Endothelial cell of umbilical vein (primary cell): ENCODE results near the gene LAMC3. TPM values are rescaled to one million over a fixed set of nuclear protein-coding genes. Genes with fewer than 3 reads are reported as not detected.

Source experiments
- BruUV-seq: library from RNA; stranded (reverse); fragments of 400-500 nt; replicated peaks from 2 replicates; lab custom pipeline; 2021; lab: Mats Ljungman, UMichigan
- CTCF ChIA-PET: fragments of 300-600, 350-600 bp; sonication (Branson Sonifier 250); formaldehyde crosslinking; loops from one replicate; lab custom pipeline; 2021; ENCODE audit warnings: antibody characterized with exemption, inconsistent platforms; lab: Charles Lee
- POLR2A ChIA-PET: fragments of 300-600, 350-600 bp; sonication (Branson Sonifier 250); formaldehyde crosslinking; loops from one replicate; lab custom pipeline; 2021; ENCODE audit warnings: antibody characterized with exemption, inconsistent platforms; lab: Charles Lee
- DNase-seq: peaks from one replicate; pipeline ENCODE4 v3.0.0-alpha.2; 2011; ENCODE audit warnings: low read depth, low spot score
- FAIRE-seq: peaks from 2 replicates; lab custom pipeline; 2011; peaks lifted over from hg19 to GRCh38; lab: Jason Lieb, UNC
- H2AFZ ChIP-seq: 2 replicates; pipeline ENCODE4 v1.6.0; 2012; ENCODE audit warnings: low read depth, low read length, control low read depth, inconsistent platforms
- H3K27ac ChIP-seq: 2 replicates; pipeline ENCODE4 v1.5.1; 2011; ENCODE audit warnings: low read depth, mild to moderate bottlenecking, control low read depth, low read length, moderate library complexity; ENCODE audit not compliant: insufficient read depth
- H3K27me3 ChIP-seq, 2 experiments: 2 replicates each; pipeline versions ENCODE4 v1.6.0 to v1.6.1; 2011; ENCODE audit warnings: low read length in 2 of 2, mixed read lengths in 1 of 2; ENCODE audit not compliant: control insufficient read depth in 2 of 2, insufficient read depth in 2 of 2
- H3K36me3 ChIP-seq, 2 experiments: 2 replicates in 1 of 2; 3 replicates in 1 of 2; pipeline ENCODE4 v1.5.1; 2011; ENCODE audit warnings: low read length in 2 of 2, mild to moderate bottlenecking in 1 of 2, moderate library complexity in 1 of 2; ENCODE audit not compliant: control insufficient read depth in 2 of 2, insufficient read depth in 2 of 2; ENCODE audit errors: extremely low read depth in 1 of 2
- H3K4me1 ChIP-seq: 3 replicates; pipeline ENCODE4 v1.5.1; 2011; ENCODE audit warnings: mild to moderate bottlenecking, low read length; ENCODE audit not compliant: control insufficient read depth, insufficient read depth; ENCODE audit errors: extremely low read depth
- H3K4me2 ChIP-seq: 2 replicates; pipeline ENCODE4 v1.6.1; 2011; ENCODE audit warnings: low read length, control low read depth, mixed read lengths; ENCODE audit not compliant: insufficient read depth
- H3K4me3 ChIP-seq, 3 experiments: fragments of 200-600 bp in 1 of 3; sonication (generic), shearing (Covaris generic) in 1 of 3; replicated peaks in 1 of 3; 2 replicates each; pipeline ENCODE4 v1.5.1; 2011 to 2016; ENCODE audit warnings: control low read depth in 3 of 3, low read length in 3 of 3, mild to moderate bottlenecking in 2 of 3, inconsistent platforms in 1 of 3, low read depth in 1 of 3, moderate library complexity in 1 of 3; ENCODE audit not compliant: insufficient read depth in 1 of 3
- H3K79me2 ChIP-seq: 2 replicates; pipeline ENCODE4 v1.6.0; 2012; ENCODE audit warnings: low read length, inconsistent platforms; ENCODE audit not compliant: control insufficient read depth, insufficient read depth
- H3K9ac ChIP-seq: replicated peaks from 2 replicates; pipeline ENCODE3; 2011; ENCODE audit warnings: low read length, control low read depth; ENCODE audit not compliant: insufficient read depth; ENCODE audit errors: extremely low read depth
- H3K9me1 ChIP-seq: replicated peaks from 3 replicates; pipeline ENCODE4 v1.6.0; 2011; ENCODE audit warnings: mild to moderate bottlenecking, low read length; ENCODE audit not compliant: control insufficient read depth, insufficient read depth; ENCODE audit errors: extremely low read depth
- H3K9me3 ChIP-seq: replicated peaks from 2 replicates; pipeline ENCODE4 v1.5.1; 2012; ENCODE audit warnings: low read length, inconsistent platforms; ENCODE audit not compliant: control insufficient read depth, insufficient read depth
- H4K20me1 ChIP-seq: replicated peaks from 2 replicates; pipeline ENCODE3; 2011; ENCODE audit warnings: mild to moderate bottlenecking, low read length; ENCODE audit not compliant: control insufficient read depth, insufficient read depth; ENCODE audit errors: extremely low read depth
- EZH2 ChIP-seq: IDR thresholded peaks from 2 replicates; pipeline ENCODE4 v1.6.1; 2012; ENCODE audit warnings: borderline replicate concordance, low read depth, mild to moderate bottlenecking, moderate library complexity, low read length, inconsistent platforms; ENCODE audit not compliant: severe bottlenecking
- FOS ChIP-seq: IDR thresholded peaks from 2 replicates; pipeline ENCODE4 v1.6.1; 2011; ENCODE audit warnings: mild to moderate bottlenecking, low read length, moderate library complexity, borderline replicate concordance; ENCODE audit not compliant: insufficient read depth
- GATA2 ChIP-seq: IDR thresholded peaks from 2 replicates; pipeline ENCODE4 v1.7.0; 2011; ENCODE audit warnings: low read depth, mild to moderate bottlenecking, moderate library complexity, mixed read lengths, low read length; ENCODE audit not compliant: insufficient read length, insufficient read depth
- JUN ChIP-seq: IDR thresholded peaks from 2 replicates; pipeline ENCODE4 v1.6.1; 2011; ENCODE audit warnings: borderline replicate concordance, low read depth; ENCODE audit not compliant: insufficient read length, insufficient read depth
- MAX ChIP-seq: IDR thresholded peaks from 2 replicates; pipeline ENCODE4 v1.6.1; 2011; ENCODE audit not compliant: insufficient read depth, insufficient read length
- MYC ChIP-seq: IDR thresholded peaks from one replicate; pipeline ENCODE4 v1.6.1; 2011; ENCODE audit warnings: mild to moderate bottlenecking, low read depth, low read length
- POLR2A ChIP-seq: IDR thresholded peaks from 2 replicates; pipeline ENCODE4 v1.6.1; 2012; ENCODE audit warnings: low read depth, mild to moderate bottlenecking, control low read depth, low read length
- POLR2AphosphoS5 ChIP-seq: IDR thresholded peaks from 2 replicates; pipeline ENCODE4 v1.6.1; 2012; ENCODE audit warnings: low read depth, mild to moderate bottlenecking, control low read depth, low read length, moderate library complexity; ENCODE audit not compliant: insufficient read depth
- dilution Hi-C: fragments of 300-500 bp; cut with MboI; formaldehyde crosslinking; loops from one replicate; pipeline ENCODE4 v1.15.0; 2019; ENCODE audit warnings: low sequenced_read_pairs; ENCODE audit not compliant: extremely low pct_ligation_motif_present
- intact Hi-C: fragments of 100-400 bp; cut with micrococcal nuclease; formaldehyde crosslinking; loops from one replicate; pipeline ENCODE4 v1.10.0; 2022
- polyA plus RNA-seq, 4 experiments: library from polyadenylated mRNA; depleted of rRNA in 3 of 4; stranded (reverse) in 3 of 4; unstranded in 1 of 4; fragments of >200 nt; gene quantifications; 2 replicates each; pipeline versions ENCODE4 v1.2.1 to v1.2.3, GENCODE V29; 2011 to 2012; ENCODE audit warnings: missing spikeins in 1 of 4
- total RNA-seq: library from RNA; stranded (reverse); gene quantifications from 2 replicates; pipeline ENCODE4 v1.2.3, GENCODE V29; 2021
- TF ChIP-seq, protein P1 (sequence below), 2 donors: IDR thresholded peaks; 1 replicate in 1 of 2; 2 replicates in 1 of 2; pipeline ENCODE4 v1.5.1; 2011; ENCODE audit warnings: low read length in 2 of 2, mild to moderate bottlenecking in 2 of 2, moderate library complexity in 2 of 2, control low read depth in 1 of 2, inconsistent platforms in 1 of 2, low read depth in 1 of 2; ENCODE audit not compliant: insufficient read depth in 1 of 2; ENCODE audit errors: extremely low read depth in 1 of 2

The LAMC3 gene
- total and polyA plus RNA-seq, 2 donors (not counting 3 experiments of a cell fraction or from before 2014, with no cell fraction given) = 0.18 to 0.38 TPM

DNA sequence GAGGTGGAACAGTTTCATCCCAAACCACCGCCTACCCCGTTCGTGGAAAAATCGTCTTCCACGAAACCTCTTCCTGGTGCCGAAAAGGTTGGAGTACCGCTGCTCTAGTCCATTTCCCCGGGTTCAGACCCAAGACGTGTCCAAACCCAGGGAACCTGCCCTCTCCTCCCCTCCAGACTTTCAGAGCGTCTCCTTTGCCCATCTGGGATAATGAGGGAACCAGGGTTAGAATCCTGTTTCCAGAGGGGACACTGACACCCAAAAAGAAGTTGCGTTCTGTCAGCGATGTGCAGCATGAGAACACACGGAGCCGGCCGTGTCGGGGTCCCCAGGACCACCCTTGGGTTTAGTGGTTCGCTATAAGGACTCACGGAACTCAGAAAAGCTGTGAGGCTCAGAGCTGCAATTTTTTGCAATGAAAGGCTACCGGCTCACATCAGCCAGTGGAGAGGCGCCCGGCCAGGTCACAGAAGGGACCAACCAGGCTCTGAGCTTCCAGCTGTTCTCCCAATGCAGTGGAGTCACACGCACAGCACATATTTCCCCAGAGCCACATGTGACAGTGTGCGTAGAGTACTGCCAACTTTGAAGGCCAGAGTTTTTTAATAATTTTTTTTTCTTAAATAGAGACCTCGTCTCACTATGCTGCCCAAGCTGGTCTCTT lies 19.4 kb downstream of the LAMC3 start:
- Histone ChIP-seq H3K79me2 (no peaks in the 10 kb centered on the region), H3K9me3 (no peaks in the 10 kb centered on the region), H3K4me3 (no peak overlapping the region), H3K27me3 (peaks cover 3% of the 10 kb centered on the region in 2 experiments), H2AFZ (no peak overlapping the region), H3K9ac (no peak overlapping the region), H3K9me1 (no peaks in the 10 kb centered on the region), H4K20me1 (no peaks in the 10 kb centered on the region), H3K4me2 (no peak overlapping the region), H3K4me1 (no peaks in the 10 kb centered on the region), H3K27ac (no peak overlapping the region), H3K36me3 (no peaks in the 10 kb centered on the region)
- no TSS peak for BruUV-seq
- DNase-seq (no peak), FAIRE-seq (no peak)
- intact Hi-C loops = no loop called here
- dilution Hi-C loops = no loop called here
- POLR2A ChIA-PET = no interaction called here
- CTCF ChIA-PET = interaction anchor here (1.0 to 3.5 kb wide), 2 partner anchors 9 to 18 kb away, joined by 3 to 26 read pairs; no protein-coding TSS in a partner anchor
- TF ChIP-seq EZH2 (no peak), MAX (no peak), MYC (no peak), JUN (no peak), FOS (no peak), POLR2A (no peak), POLR2AphosphoS5 (no peak), GATA2 (no peak)
- TF ChIP-seq, protein P1, sequence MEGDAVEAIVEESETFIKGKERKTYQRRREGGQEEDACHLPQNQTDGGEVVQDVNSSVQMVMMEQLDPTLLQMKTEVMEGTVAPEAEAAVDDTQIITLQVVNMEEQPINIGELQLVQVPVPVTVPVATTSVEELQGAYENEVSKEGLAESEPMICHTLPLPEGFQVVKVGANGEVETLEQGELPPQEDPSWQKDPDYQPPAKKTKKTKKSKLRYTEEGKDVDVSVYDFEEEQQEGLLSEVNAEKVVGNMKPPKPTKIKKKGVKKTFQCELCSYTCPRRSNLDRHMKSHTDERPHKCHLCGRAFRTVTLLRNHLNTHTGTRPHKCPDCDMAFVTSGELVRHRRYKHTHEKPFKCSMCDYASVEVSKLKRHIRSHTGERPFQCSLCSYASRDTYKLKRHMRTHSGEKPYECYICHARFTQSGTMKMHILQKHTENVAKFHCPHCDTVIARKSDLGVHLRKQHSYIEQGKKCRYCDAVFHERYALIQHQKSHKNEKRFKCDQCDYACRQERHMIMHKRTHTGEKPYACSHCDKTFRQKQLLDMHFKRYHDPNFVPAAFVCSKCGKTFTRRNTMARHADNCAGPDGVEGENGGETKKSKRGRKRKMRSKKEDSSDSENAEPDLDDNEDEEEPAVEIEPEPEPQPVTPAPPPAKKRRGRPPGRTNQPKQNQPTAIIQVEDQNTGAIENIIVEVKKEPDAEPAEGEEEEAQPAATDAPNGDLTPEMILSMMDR (IDR thresholded peaks at IDR 0.05; ENCODE audit: extremely low read depth in 1 of 2, insufficient read depth in 1 of 2, low read depth in 1 of 2, low read length in 2 of 2) = no peak
